SK-N-SH treated with all-trans-retinoic acid at 6 μM for 48 hours (cell line): ENCODE measurements around the gene TEAD4.

Source experiments
- ATAC-seq: fragments of 200-7000 bp; cut with Tn5 transposase; 3 replicates; pipeline ENCODE4 v1.9.1; 2020; ENCODE audit warnings: mild to moderate bottlenecking, moderate library complexity
- ARNTL ChIP-seq: fragments of 450-650 bp; formaldehyde crosslinking; IDR thresholded peaks from 2 replicates; pipeline ENCODE4 v1.5.0; 2020; ENCODE audit warnings: low read depth, mild to moderate bottlenecking, moderate library complexity, borderline replicate concordance
- BACH2 ChIP-seq: fragments of 250-450 bp; sonication (Bioruptor Pico); IDR thresholded peaks from 2 replicates; pipeline ENCODE4 v1.9.0; 2021; ENCODE audit warnings: mild to moderate bottlenecking, borderline replicate concordance
- CSDC2 ChIP-seq: fragments of 250-450 bp; sonication (Bioruptor Pico); IDR thresholded peaks from 2 replicates; pipeline ENCODE4 v1.5.0; 2020; ENCODE audit warnings: mild to moderate bottlenecking, moderate library complexity
- ESRRG ChIP-seq: fragments of 250-450 bp; sonication (Bioruptor Pico); IDR thresholded peaks from 2 replicates; pipeline ENCODE4 v1.6.1; 2021; ENCODE audit warnings: mild to moderate bottlenecking
- GLIS3 ChIP-seq: fragments of 250-450 bp; sonication (Bioruptor Pico); IDR thresholded peaks from 2 replicates; pipeline ENCODE4 v1.5.0; 2020; ENCODE audit warnings: mild to moderate bottlenecking, moderate library complexity
- ISL1 ChIP-seq: fragments of 250-450 bp; sonication (Bioruptor Pico); IDR thresholded peaks from 2 replicates; pipeline ENCODE4 v2.1.2; 2022; ENCODE audit warnings: mild to moderate bottlenecking, moderate library complexity
- OSR1 ChIP-seq: fragments of 250-450 bp; sonication (Bioruptor Pico); IDR thresholded peaks from 2 replicates; pipeline ENCODE4 v1.8.0; 2022; ENCODE audit warnings: moderate library complexity, mild to moderate bottlenecking, inconsistent platforms
- PPARA ChIP-seq: fragments of 250-450 bp; sonication (Bioruptor Pico); IDR thresholded peaks from 2 replicates; pipeline ENCODE4 v1.5.0; 2020; ENCODE audit warnings: mild to moderate bottlenecking, borderline replicate concordance
- RARB ChIP-seq: fragments of 250-450 bp; sonication (Bioruptor Pico); IDR thresholded peaks from 2 replicates; pipeline ENCODE4 v1.8.0; 2021; ENCODE audit warnings: mild to moderate bottlenecking, moderate library complexity
- SNAI2 ChIP-seq: fragments of 250-450 bp; sonication (Bioruptor Pico); IDR thresholded peaks from 2 replicates; pipeline ENCODE4 v1.5.0; 2020; ENCODE audit warnings: mild to moderate bottlenecking, moderate library complexity
- TCF4 ChIP-seq: fragments of 250-450 bp; sonication (Bioruptor Pico); IDR thresholded peaks from 2 replicates; pipeline ENCODE4 v1.8.0; 2021; ENCODE audit warnings: mild to moderate bottlenecking, moderate library complexity, borderline replicate concordance
- ZC3H10 ChIP-seq: fragments of 250-450 bp; sonication (Bioruptor Pico); IDR thresholded peaks from 2 replicates; pipeline ENCODE4 v1.5.1; 2021; ENCODE audit warnings: mild to moderate bottlenecking, moderate library complexity
- ZFP3 ChIP-seq: fragments of 250-450 bp; sonication (Bioruptor Pico); IDR thresholded peaks from 2 replicates; pipeline ENCODE4 v1.5.0; 2020; ENCODE audit warnings: mild to moderate bottlenecking, moderate library complexity
- ZFP30 ChIP-seq: fragments of 450-650 bp; formaldehyde crosslinking; IDR thresholded peaks from 2 replicates; pipeline ENCODE4 v1.5.0; 2022; ENCODE audit warnings: mild to moderate bottlenecking, moderate library complexity
- ZNF565 ChIP-seq: fragments of 450-650 bp; formaldehyde crosslinking; conservative IDR thresholded peaks from 2 replicates; pipeline ENCODE4 v1.5.0; 2020; ENCODE audit warnings: low read depth, mild to moderate bottlenecking, moderate library complexity
- ZNF70 ChIP-seq: fragments of 450-650 bp; formaldehyde crosslinking; IDR thresholded peaks from 2 replicates; pipeline ENCODE4 v1.5.0; 2020; ENCODE audit warnings: mild to moderate bottlenecking, moderate library complexity
- ZNF8 ChIP-seq: fragments of 450-650 bp; formaldehyde crosslinking; IDR thresholded peaks from 2 replicates; pipeline ENCODE4 v1.5.0; 2020; ENCODE audit warnings: mild to moderate bottlenecking, moderate library complexity
- TF ChIP-seq, protein P1 (sequence below): fragments of 250-450 bp; sonication (Bioruptor Pico); IDR thresholded peaks from 2 replicates; pipeline ENCODE4 v1.5.0; 2020; ENCODE audit warnings: mild to moderate bottlenecking, moderate library complexity
- TF ChIP-seq, protein P2 (sequence below): fragments of 250-450 bp; sonication (Bioruptor Pico); IDR thresholded peaks from 2 replicates; pipeline ENCODE4 v1.8.0; 2020; ENCODE audit warnings: mild to moderate bottlenecking, moderate library complexity, borderline replicate concordance
- TF ChIP-seq, protein P3 (sequence below): fragments of 250-450 bp; sonication (Bioruptor Pico); IDR thresholded peaks from 2 replicates; pipeline ENCODE4 v1.5.1; 2020; ENCODE audit warnings: low read depth, mild to moderate bottlenecking, moderate library complexity
- TF ChIP-seq, protein P4 (sequence below): fragments of 250-450 bp; sonication (Bioruptor Pico); IDR thresholded peaks from 2 replicates; pipeline ENCODE4 v1.8.0; 2021; ENCODE audit warnings: low read depth, mild to moderate bottlenecking, moderate library complexity, borderline replicate concordance
- TF ChIP-seq, protein P5 (sequence below): fragments of 250-450 bp; sonication (Bioruptor Pico); IDR thresholded peaks from 2 replicates; pipeline ENCODE4 v1.5.1; 2021; ENCODE audit warnings: mild to moderate bottlenecking, moderate library complexity

TEAD4 gene

DNA sequence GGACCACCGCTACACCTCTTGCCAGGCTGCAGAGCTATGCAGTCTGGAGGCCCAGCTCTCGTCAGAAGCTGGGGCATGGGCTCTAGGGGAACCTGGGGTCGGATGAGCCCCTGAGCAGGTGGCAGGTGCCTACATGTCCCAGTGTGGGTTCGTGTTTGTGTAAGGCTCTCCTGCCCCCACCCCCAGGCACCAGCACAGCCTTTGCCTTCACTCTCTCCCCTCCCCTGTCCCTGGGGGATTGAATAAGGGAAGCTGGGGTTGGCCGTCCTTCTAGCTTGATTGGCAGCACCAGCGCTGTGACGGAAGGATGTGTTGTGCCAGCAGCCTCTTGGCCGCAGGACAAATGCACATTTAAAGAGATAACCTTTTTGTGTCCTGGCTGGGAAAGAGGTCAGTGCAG lies 83.2 kb downstream of the TEAD4 start:
- no peak for ATAC-seq
- TF ChIP-seq, protein P1, sequence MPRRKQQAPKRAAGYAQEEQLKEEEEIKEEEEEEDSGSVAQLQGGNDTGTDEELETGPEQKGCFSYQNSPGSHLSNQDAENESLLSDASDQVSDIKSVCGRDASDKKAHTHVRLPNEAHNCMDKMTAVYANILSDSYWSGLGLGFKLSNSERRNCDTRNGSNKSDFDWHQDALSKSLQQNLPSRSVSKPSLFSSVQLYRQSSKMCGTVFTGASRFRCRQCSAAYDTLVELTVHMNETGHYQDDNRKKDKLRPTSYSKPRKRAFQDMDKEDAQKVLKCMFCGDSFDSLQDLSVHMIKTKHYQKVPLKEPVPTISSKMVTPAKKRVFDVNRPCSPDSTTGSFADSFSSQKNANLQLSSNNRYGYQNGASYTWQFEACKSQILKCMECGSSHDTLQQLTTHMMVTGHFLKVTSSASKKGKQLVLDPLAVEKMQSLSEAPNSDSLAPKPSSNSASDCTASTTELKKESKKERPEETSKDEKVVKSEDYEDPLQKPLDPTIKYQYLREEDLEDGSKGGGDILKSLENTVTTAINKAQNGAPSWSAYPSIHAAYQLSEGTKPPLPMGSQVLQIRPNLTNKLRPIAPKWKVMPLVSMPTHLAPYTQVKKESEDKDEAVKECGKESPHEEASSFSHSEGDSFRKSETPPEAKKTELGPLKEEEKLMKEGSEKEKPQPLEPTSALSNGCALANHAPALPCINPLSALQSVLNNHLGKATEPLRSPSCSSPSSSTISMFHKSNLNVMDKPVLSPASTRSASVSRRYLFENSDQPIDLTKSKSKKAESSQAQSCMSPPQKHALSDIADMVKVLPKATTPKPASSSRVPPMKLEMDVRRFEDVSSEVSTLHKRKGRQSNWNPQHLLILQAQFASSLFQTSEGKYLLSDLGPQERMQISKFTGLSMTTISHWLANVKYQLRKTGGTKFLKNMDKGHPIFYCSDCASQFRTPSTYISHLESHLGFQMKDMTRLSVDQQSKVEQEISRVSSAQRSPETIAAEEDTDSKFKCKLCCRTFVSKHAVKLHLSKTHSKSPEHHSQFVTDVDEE (CRISPR knock-in tag) = no peak
- TF ChIP-seq ZC3H10 (CRISPR knock-in tag) (no peak), GLIS3 (CRISPR knock-in tag) (no peak), RARB (no peak), TCF4 (no peak), SNAI2 (CRISPR knock-in tag) (no peak), BACH2 (CRISPR knock-in tag) (no peak), ZFP3 (CRISPR knock-in tag) (no peak), ZFP30 (no peak), ZNF565 (no peak), ZNF8 (CRISPR knock-in tag) (no peak), ARNTL (CRISPR knock-in tag) (no peak), ESRRG (CRISPR knock-in tag) (no peak), ISL1 (CRISPR knock-in tag) (no peak), CSDC2 (no peak), OSR1 (CRISPR knock-in tag) (no peak)
- TF ChIP-seq, protein P2, sequence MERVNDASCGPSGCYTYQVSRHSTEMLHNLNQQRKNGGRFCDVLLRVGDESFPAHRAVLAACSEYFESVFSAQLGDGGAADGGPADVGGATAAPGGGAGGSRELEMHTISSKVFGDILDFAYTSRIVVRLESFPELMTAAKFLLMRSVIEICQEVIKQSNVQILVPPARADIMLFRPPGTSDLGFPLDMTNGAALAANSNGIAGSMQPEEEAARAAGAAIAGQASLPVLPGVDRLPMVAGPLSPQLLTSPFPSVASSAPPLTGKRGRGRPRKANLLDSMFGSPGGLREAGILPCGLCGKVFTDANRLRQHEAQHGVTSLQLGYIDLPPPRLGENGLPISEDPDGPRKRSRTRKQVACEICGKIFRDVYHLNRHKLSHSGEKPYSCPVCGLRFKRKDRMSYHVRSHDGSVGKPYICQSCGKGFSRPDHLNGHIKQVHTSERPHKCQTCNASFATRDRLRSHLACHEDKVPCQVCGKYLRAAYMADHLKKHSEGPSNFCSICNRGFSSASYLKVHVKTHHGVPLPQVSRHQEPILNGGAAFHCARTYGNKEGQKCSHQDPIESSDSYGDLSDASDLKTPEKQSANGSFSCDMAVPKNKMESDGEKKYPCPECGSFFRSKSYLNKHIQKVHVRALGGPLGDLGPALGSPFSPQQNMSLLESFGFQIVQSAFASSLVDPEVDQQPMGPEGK (CRISPR knock-in tag) = no peak
- TF ChIP-seq, protein P3, sequence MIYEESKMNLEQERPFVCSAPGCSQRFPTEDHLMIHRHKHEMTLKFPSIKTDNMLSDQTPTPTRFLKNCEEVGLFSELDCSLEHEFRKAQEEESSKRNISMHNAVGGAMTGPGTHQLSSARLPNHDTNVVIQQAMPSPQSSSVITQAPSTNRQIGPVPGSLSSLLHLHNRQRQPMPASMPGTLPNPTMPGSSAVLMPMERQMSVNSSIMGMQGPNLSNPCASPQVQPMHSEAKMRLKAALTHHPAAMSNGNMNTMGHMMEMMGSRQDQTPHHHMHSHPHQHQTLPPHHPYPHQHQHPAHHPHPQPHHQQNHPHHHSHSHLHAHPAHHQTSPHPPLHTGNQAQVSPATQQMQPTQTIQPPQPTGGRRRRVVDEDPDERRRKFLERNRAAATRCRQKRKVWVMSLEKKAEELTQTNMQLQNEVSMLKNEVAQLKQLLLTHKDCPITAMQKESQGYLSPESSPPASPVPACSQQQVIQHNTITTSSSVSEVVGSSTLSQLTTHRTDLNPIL = no peak
- TF ChIP-seq, protein P4, sequence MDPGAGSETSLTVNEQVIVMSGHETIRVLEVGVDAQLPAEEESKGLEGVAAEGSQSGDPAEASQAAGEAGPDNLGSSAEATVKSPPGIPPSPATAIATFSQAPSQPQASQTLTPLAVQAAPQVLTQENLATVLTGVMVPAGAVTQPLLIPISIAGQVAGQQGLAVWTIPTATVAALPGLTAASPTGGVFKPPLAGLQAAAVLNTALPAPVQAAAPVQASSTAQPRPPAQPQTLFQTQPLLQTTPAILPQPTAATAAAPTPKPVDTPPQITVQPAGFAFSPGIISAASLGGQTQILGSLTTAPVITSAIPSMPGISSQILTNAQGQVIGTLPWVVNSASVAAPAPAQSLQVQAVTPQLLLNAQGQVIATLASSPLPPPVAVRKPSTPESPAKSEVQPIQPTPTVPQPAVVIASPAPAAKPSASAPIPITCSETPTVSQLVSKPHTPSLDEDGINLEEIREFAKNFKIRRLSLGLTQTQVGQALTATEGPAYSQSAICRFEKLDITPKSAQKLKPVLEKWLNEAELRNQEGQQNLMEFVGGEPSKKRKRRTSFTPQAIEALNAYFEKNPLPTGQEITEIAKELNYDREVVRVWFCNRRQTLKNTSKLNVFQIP = no peak
- TF ChIP-seq, protein P5, sequence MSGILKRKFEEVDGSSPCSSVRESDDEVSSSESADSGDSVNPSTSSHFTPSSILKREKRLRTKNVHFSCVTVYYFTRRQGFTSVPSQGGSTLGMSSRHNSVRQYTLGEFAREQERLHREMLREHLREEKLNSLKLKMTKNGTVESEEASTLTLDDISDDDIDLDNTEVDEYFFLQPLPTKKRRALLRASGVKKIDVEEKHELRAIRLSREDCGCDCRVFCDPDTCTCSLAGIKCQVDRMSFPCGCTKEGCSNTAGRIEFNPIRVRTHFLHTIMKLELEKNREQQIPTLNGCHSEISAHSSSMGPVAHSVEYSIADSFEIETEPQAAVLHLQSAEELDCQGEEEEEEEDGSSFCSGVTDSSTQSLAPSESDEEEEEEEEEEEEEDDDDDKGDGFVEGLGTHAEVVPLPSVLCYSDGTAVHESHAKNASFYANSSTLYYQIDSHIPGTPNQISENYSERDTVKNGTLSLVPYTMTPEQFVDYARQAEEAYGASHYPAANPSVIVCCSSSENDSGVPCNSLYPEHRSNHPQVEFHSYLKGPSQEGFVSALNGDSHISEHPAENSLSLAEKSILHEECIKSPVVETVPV = no peak

DNA sequence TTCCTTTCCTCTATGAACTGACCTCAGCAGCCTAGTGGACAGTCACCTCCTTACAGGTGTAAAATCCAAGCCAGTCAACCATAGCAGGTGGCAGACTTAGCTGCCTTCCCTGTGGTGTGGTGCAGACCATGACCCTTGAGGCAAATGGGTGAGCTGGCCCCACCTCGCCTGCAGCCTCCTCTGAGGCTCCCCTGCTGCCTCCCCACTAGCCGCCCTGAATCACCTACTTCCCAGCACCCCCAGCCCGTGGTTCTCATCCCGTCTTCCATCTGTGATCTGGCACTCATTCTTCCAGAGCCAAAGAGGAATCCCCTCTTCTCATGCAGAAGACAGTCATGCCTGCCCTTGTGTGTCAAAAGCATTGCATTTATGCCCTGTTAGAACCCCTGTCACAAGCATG lies 83.6 kb downstream of the TEAD4 start:
- ATAC-seq = no peak
- no peak for TF ChIP-seq BACH2 (CRISPR knock-in tag)
- TF ChIP-seq ISL1 (CRISPR knock-in tag) = no peak
- TF ChIP-seq, protein P2 (CRISPR knock-in tag) = no peak
- no peak for TF ChIP-seq ZFP3 (CRISPR knock-in tag)
- TF ChIP-seq TCF4 = no peak
- no peak for TF ChIP-seq RARB
- TF ChIP-seq OSR1 (CRISPR knock-in tag) = no peak
- TF ChIP-seq ARNTL (CRISPR knock-in tag) = no peak
- no peak for TF ChIP-seq ZNF8 (CRISPR knock-in tag)
- no peak for TF ChIP-seq ZNF565
- TF ChIP-seq GLIS3 (CRISPR knock-in tag) = no peak
- TF ChIP-seq, protein P3 = no peak
- TF ChIP-seq PPARA = no peak
- TF ChIP-seq ZNF70 (CRISPR knock-in tag) = no peak
- no peak for TF ChIP-seq ZFP30
